ENCODE measurements around the gene PROM1.

Gene PROM1

GRCh38 chr4:16029886-16030285 is 53.9 kb downstream of the PROM1 start:
- no peak overlapping the region for H3K27ac ChIP-seq
- TF ChIP-seq CTCF (IDR thresholded peaks at IDR 0.05) = no peak
- no peak for DNase-seq (ENCODE audit: low spot score)
- H3K4me3 ChIP-seq = no peak overlapping the region

GRCh38 chr4:16029262-16029661 is 54.6 kb downstream of the PROM1 start:
- TF ChIP-seq CTCF (IDR thresholded peaks at IDR 0.05) = no peak
- Histone ChIP-seq H3K27ac (no peak overlapping the region), H3K4me3 (no peak overlapping the region)
- DNase-seq (ENCODE audit: low spot score) = no peak

- no peak overlapping the region for H3K4me3 ChIP-seq
- H3K27ac ChIP-seq = no peak overlapping the region
- DNase-seq (ENCODE audit: low spot score) = no peak
- TF ChIP-seq CTCF (IDR thresholded peaks at IDR 0.05) = no peak
These were observed 56.2 kb downstream of the PROM1 start for GRCh38 chr4:16027626-16028025.

- DNase-seq (ENCODE audit: low spot score) = no peak
- TF ChIP-seq CTCF (IDR thresholded peaks at IDR 0.05) = no peak
- H3K27ac ChIP-seq = no peak overlapping the region
- no peak overlapping the region for H3K4me3 ChIP-seq
These were observed 56.7 kb downstream of the PROM1 start for GRCh38 chr4:16027114-16027513.

GRCh38 chr4:16026160-16026761 is 57.6 kb downstream of the PROM1 start:
- no peak overlapping the region for H3K27ac ChIP-seq
- DNase-seq (ENCODE audit: low spot score) = no peak

GRCh38 chr4:16025268-16025667 is 58.6 kb downstream of the PROM1 start:
- TF ChIP-seq CTCF (IDR thresholded peaks at IDR 0.05) = no peak
- no peak for DNase-seq (ENCODE audit: low spot score)
- Histone ChIP-seq H3K4me3 (no peak overlapping the region), H3K27ac (no peak overlapping the region)

More at GRCh38 chr4:16026160-16026761, 57.6 kb downstream of the PROM1 start:
- TF ChIP-seq CTCF (IDR thresholded peaks at IDR 0.05) = peak; percentile 47
- no peak overlapping the region for H3K4me3 ChIP-seq

GRCh38 chr4:16023776-16024408 is 59.9 kb downstream of the PROM1 start:
- no peak overlapping the region for H3K27ac ChIP-seq
- TF ChIP-seq CTCF (IDR thresholded peaks at IDR 0.05) = no peak
- no peak for DNase-seq (ENCODE audit: low spot score)
- no peak overlapping the region for H3K4me3 ChIP-seq

Data from coronary artery (tissue), 2 donors.